ENCODE results near the gene BEAN1.

Gene BEAN1

GRCh38 chr16:66397736-66398433, 29.2 kb upstream of the BEAN1 start:
- no peak for DNase-seq

DNA sequence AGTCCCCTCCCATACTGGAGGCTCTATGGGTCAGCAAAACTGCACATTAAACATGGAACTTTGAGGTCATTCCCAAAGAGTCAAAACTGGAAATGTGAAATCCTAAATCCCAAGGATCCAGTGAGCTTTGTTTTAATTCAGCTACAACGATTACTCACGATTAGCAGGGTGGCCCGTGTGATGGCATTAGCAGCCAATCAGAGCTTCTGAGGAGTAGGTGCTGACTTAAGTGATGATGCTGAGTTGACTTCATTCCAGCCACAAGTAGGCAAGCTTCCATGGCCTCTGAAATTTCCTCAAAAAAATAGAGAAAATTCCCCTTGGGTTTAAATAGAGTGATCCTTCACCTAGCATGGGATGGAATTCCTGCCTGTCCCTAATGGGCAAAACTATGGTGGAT, 28.1 kb upstream of the BEAN1 start:
- DNase-seq = no peak

DNA sequence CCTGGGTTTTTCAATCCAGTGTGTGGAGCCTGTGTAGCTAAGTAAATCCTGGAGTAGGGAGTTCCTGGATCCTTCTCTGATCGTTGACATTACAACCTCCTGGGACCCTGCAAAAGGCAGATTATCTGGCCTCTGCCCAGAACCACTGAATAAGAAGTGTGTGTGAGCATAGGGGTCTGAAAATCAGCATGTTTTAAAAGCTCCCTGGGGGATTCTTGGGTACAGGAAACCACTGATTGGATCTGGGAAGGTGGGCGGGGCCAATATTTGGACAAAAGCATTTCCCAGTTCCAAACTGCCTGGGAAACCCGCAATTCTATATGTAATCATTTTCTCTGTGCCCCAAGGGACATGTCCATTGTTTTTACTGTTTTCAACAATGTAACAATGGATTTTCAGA, 27.2 kb upstream of the BEAN1 start:
- no peak for DNase-seq

DNA sequence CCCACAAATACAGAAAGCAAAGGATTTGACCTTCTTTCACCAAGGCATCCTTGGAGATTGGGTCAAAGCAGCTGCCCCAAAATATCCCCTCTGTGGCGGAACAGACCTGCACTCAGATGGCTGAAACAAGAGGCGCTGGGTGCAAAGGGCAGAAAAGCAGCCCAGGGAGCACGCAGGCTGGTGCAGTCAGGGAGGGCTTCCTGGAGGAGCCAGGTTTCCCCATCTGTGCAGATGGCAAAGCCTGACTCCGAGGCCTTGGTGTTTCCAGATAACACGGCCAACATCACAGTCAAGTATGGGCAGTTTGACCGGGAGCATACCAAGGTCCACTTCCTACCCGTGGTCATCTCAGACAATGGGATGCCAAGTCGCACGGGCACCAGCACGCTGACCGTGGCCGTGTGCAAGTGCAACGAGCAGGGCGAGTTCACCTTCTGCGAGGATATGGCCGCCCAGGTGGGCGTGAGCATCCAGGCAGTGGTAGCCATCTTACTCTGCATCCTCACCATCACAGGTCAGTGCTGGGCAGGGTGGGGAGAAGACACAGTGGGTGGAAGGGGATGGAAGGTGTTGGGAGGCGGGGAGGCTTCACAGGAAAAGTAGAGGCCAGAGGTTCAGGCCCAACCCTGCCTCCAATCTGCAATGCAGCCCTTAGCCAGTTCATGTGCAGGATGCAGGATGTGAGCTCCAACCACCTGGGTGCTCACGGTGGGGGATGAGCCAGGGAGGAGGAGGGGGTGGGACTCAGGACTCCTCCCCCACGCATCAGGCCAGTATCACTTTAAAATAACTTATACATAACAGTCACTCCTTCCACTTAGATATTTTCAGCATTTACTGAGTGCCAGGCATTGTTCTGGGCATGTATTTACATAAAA, 26.4 kb upstream of the BEAN1 start:
- no peak for DNase-seq

- no peak for DNase-seq
Observed at GRCh38 chr16:66401610-66402009, 25.5 kb upstream of the BEAN1 start.

- no peak for DNase-seq
Observed at GRCh38 chr16:66402166-66402565, 24.9 kb upstream of the BEAN1 start.

GRCh38 chr16:66402591-66403230, 24.4 kb upstream of the BEAN1 start:
- no peak for DNase-seq

DNA sequence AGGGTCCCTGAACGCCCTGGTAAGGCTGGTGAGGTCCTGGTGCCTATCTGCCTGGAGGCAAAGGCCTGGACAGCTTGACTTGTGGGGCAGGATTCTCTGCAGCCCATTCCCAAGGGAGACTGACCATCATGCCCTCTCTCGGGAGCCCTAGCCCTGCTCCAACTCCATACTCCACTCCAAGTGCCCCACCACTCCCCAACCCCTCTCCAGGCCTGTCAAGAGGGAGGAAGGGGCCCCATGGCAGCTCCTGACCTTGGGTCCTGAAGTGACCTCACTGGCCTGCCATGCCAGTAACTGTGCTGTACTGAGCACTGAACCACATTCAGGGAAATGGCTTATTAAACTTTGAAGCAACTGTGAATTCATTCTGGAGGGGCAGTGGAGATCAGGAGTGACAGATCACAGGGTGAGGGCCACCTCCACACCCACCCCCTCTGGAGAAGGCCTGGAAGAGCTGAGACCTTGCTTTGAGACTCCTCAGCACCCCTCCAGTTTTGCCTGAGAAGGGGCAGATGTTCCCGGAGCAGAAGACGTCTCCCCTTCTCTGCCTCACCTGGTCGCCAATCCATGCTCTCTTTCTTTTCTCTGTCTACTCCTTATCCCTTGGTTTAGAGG, 23.5 kb upstream of the BEAN1 start:
- no peak for DNase-seq

- no peak for DNase-seq
Observed at GRCh38 chr16:66405057-66405783, 21.9 kb upstream of the BEAN1 start.

DNA sequence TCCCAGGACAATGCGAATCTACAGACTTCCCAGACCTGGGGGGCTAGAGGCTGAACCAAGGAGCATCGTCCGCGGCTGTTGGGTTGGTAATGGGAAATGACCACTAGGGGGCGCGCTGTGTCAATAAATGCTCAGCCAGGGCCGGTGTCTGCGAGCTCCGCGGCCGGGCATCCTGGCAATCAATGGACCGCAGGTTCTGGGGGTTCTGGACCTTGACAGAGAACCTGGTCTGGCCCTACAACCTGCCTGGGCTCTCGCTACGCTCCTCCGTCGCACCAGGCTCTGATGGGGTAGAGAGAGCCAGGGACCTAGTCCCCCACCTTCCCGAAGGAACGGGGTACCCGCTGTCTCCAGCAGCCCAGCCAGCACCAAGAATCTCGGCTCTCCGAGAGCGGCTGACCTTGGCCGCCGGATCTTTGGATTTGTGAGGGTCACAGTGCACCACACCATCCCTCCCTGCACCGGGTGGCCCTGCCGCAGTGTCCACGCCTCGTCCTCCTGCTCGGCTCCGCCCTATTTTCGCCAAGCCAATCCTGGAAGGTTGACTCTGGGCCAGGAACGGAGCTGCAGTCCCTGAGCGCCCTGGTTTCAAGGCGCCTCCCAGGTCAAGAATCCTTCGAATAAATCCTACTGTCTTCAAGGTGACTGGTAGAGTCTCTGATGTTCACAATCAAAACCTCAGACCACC, 20.4 kb upstream of the BEAN1 start:
- DNase-seq = peak; percentile 81

DNA sequence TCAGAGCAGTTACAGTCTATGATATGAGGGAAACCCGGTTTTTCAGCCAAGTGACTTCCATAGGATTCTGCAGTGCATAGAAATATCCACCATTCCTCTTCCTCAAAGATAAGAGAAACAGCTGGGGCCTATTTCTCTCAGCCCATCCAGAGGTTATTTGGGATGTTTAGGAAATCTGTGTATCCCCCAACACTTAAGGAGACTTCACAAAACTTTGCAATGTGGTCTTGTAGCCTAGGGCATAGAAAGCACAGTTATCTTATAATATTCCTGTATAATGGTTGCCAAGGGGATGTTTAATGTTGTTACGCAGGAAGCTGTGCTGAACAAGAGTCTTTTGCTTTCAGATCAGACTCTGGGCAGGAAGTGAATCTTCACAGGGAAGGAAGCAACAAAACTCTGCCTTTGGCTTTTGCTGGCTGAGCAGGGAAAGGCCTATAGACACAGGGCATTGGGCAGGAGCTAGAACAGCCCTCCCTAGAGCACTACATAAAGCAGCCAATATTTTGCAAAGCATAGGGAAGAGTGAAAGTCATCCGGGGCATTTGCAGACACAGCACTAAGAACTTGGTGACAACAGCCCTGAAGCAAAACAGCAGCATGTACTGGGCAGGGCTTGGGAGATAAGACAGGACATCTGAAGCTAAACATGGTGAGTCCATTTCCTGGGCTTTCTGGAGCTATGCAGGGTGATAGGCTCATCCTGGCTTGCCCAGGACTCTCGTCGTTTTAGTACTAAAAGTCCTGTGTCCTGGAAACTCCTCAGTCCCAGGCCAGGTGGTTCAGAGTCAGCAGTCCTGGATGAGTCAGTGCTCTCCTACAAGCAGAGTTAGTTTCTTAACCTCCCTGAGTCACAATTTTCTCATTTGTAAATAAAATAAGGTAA, 18.7 kb upstream of the BEAN1 start:
- DNase-seq = no peak

- no peak for DNase-seq
Observed at GRCh38 chr16:66409156-66409555, 17.9 kb upstream of the BEAN1 start.

DNA sequence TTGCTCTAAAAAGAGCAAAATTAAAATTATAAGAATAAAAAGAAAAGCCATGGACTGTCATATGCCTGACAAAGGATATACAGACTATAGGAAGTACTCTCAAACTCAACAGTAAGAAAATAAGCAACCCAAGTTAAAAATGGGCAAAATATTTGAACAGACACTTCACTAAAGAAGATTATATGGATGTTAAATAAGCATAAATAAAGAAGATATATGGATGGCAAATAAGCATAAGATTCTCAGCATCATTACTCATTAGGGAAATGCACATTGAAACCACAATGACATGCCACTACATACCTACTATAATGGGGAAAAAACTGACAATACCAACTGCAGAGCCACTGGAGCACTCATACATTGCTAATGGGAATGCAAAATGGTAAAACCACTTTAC, 14.9 kb upstream of the BEAN1 start:
- no peak for DNase-seq

GRCh38 chr16:66414891-66415290, 12.2 kb upstream of the BEAN1 start:
- no peak for DNase-seq

GRCh38 chr16:66416136-66416535, 11.0 kb upstream of the BEAN1 start:
- no peak for DNase-seq

DNA sequence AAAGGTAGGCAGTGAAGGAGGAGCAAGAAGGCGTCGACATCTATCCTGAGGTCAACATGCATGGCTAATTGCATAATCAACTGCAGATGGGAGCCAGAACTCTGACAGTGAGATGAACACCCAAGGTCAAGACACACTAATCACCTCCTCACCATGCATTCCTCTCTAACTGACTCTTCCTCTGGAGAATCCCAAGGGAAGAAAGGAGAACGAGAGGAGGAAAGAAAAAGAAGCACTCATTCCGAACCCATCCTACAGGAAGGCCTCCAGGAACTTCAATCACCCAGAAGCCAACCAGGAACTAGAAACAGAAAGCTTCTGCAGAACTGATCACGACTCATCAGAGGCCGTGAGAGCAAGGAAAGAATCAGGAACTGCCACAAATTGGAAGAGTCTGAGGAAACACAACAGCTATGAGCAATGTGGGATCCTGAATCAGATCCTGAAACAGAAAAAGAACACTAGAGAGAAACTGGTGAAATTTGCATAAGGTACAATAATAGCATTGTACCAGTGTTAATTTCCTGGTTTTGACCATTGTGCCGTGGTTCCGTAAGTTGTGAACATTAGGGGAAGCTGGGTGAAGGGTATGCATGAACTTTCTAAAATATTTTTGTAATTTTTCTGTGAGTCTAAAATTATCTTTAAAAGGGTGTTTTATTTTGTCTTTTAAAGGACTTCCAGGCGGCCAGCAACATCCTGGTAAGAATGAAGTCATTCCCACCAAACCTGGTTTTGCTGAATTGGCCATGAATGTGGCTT, 10.0 kb upstream of the BEAN1 start:
- no peak for DNase-seq

DNA sequence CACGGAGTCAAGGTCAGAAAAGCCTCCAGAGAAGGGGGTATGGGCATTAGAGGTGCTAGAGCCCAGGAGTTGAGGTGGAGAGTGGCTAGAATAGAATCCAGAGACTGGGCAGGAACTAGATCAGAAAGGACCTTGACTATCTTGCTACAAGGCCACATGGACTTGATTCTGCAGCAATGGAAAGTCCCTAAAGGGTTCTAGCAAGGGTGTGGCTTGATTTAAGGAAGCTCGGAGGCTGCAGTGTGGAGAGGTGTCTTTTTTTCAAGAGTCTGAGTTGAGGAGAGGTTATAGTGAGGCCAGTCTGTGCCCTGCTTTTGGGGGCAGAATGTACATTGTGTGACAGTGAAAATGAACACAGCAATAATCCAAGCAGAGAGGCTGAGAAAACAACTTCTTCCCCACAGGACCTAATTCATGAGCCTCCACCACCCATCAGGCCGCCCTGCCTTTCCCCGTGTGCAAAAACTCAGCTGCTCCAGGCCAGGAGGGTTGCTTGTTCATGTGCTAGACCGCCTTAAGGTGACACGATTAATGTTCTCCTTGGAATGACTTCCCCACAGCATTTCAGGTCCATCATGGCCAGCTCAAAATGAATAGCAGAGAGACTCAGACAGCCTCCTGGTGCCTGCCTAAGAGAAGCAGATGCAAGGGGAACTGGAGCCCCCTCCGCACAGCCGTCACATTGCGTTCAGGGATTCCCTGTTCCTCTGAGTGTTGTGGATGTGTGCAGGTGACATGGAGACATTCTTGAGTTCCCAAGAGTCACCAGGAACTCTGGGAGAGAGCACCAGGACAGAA, 8.7 kb upstream of the BEAN1 start:
- DNase-seq = no peak

- DNase-seq = no peak
Observed at GRCh38 chr16:66419527-66419926, 7.6 kb upstream of the BEAN1 start.

DNA sequence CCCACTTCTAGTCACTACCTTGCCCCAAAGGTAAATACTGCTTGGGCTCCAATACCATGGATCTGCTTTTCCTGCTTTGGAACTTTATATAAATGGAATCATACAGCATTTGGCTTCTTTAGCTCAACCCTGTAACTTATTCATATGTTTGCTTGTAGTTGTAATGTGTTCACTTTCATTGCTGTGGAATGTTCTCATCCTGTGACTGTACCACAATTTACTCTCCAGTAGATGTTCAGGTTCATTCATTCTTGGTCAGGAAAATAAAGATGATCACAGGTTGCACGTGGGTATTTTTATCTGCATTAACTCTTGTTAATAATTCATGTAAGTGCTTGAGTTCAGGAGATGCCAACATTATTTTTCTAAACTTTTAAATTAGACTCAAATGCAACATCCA, 6.7 kb upstream of the BEAN1 start:
- DNase-seq = no peak
